Thyroid gland (tissue), 4 donors: ENCODE results near the gene NUDT16. TPM values are rescaled to one million over a fixed set of nuclear protein-coding genes. Genes with fewer than 3 reads are reported as not detected.

Experiments
- DNase-seq, 2 donors: peaks; one replicate each; pipeline ENCODE4 v3.0.0-alpha.2; 2019
- H3K27ac ChIP-seq, 3 donors: fragments of 200-600 bp; sonication (generic); 1 replicate in 2 of 3; 2 replicates in 1 of 3; pipeline ENCODE4 v1.5.1; 2016 to 2019; ENCODE audit warnings: mild to moderate bottlenecking in 1 of 3, moderate library complexity in 1 of 3
- H3K27me3 ChIP-seq: fragments of 200-600 bp; sonication (generic); one replicate; pipeline ENCODE4 v1.5.1; 2019
- H3K36me3 ChIP-seq, 2 donors: fragments of 200-600 bp; sonication (generic); one replicate each; pipeline ENCODE4 v1.5.1; 2016 to 2019
- H3K4me1 ChIP-seq, 2 donors: fragments of 200-600 bp; sonication (generic); one replicate each; pipeline ENCODE4 v1.5.1; 2017 to 2019
- H3K4me3 ChIP-seq, 3 donors: fragments of 200-600 bp; sonication (generic); replicated peaks in 1 of 3; 1 replicate in 2 of 3; 2 replicates in 1 of 3; pipeline ENCODE4 v1.5.1; 2016; ENCODE audit warnings: mild to moderate bottlenecking in 1 of 3
- H3K9me3 ChIP-seq: fragments of 200-600 bp; sonication (generic); one replicate; pipeline ENCODE4 v1.5.1; 2017
- POLR2A ChIP-seq, 2 donors: fragments of 450-650 bp; IDR thresholded peaks; one replicate each; pipeline ENCODE4 v1.6.1; 2017; ENCODE audit warnings: antibody characterized with exemption in 2 of 2, mild to moderate bottlenecking in 2 of 2, moderate library complexity in 1 of 2
- WGBS, 2 donors: methylation state at CpG; one replicate each; pipeline ENCODE4 v1.1.5; 2017; 5-methylcytosine and 5-hydroxymethylcytosine counted together
- intact Hi-C: fragments of 100-400 bp; cut with DNase I; formaldehyde crosslinking; loops from one replicate; pipeline ENCODE4 v1.15.1; 2023
- total RNA-seq, 4 donors: library from RNA; depleted of rRNA; stranded (reverse); fragments of >200 nt; gene quantifications; one replicate each; pipeline ENCODE4 v1.2.3, GENCODE V29; 2016
- TF ChIP-seq, protein P1 (sequence below), 6 experiments: fragments of 200-600 bp in 3 of 6; fragments of 450-650 bp in 3 of 6; sonication (generic) in 3 of 6; IDR thresholded peaks; one replicate each; pipeline ENCODE4 v1.5.1; 2016 to 2019; ENCODE audit warnings: antibody characterized with exemption in 6 of 6, mild to moderate bottlenecking in 2 of 6, inconsistent platforms in 1 of 6, moderate library complexity in 1 of 6

Gene NUDT16
- total RNA-seq, 4 donors from 2014 or later = 30.7 to 37.5 (median 34.4) TPM

- TF ChIP-seq, protein P1, sequence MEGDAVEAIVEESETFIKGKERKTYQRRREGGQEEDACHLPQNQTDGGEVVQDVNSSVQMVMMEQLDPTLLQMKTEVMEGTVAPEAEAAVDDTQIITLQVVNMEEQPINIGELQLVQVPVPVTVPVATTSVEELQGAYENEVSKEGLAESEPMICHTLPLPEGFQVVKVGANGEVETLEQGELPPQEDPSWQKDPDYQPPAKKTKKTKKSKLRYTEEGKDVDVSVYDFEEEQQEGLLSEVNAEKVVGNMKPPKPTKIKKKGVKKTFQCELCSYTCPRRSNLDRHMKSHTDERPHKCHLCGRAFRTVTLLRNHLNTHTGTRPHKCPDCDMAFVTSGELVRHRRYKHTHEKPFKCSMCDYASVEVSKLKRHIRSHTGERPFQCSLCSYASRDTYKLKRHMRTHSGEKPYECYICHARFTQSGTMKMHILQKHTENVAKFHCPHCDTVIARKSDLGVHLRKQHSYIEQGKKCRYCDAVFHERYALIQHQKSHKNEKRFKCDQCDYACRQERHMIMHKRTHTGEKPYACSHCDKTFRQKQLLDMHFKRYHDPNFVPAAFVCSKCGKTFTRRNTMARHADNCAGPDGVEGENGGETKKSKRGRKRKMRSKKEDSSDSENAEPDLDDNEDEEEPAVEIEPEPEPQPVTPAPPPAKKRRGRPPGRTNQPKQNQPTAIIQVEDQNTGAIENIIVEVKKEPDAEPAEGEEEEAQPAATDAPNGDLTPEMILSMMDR (IDR thresholded peaks at IDR 0.05) = no peak
- no peak for TF ChIP-seq POLR2A (IDR thresholded peaks at IDR 0.05)
- DNase-seq = no peak
- Histone ChIP-seq H3K27ac (no peak overlapping the region), H3K27me3 (no peaks in the 10 kb centered on the region), H3K4me1 (no peaks in the 10 kb centered on the region), H3K4me3 (no peak overlapping the region), H3K9me3 (no peaks in the 10 kb centered on the region), H3K36me3 (no peaks in the 10 kb centered on the region)
- intact Hi-C loops = no loop called here
- WGBS, 2 donors = 75 to 81% methylated on average over 6 of the region's 6 CpGs
These were observed 20.9 kb downstream of the NUDT16 start for GRCh38 chr3:131402391-131403039.

GRCh38 chr3:131403216-131403895, 21.8 kb downstream of the NUDT16 start:
- H3K27me3 ChIP-seq = no peaks in the 10 kb centered on the region
- H3K27ac ChIP-seq = no peak overlapping the region
- no peaks in the 10 kb centered on the region for H3K9me3 ChIP-seq
- 81 to 88% methylated on average over 3 of the region's 3 CpGs for WGBS, 2 donors
- no peak for DNase-seq
- no peaks in the 10 kb centered on the region for H3K36me3 ChIP-seq
- intact Hi-C loops = no loop called here
- H3K4me3 ChIP-seq = no peak overlapping the region
- TF ChIP-seq, protein P1 (IDR thresholded peaks at IDR 0.05) = no peak
- TF ChIP-seq POLR2A (IDR thresholded peaks at IDR 0.05) = no peak
- no peaks in the 10 kb centered on the region for H3K4me1 ChIP-seq

- H3K4me3 ChIP-seq = no peak overlapping the region
- TF ChIP-seq POLR2A (IDR thresholded peaks at IDR 0.05) = no peak
- no peak overlapping the region for H3K27ac ChIP-seq
- no peak for DNase-seq
- H3K27me3 ChIP-seq = no peaks in the 10 kb centered on the region
- H3K36me3 ChIP-seq = no peaks in the 10 kb centered on the region
- no peaks in the 10 kb centered on the region for H3K9me3 ChIP-seq
- intact Hi-C loops = no loop called here
- H3K4me1 ChIP-seq = no peaks in the 10 kb centered on the region
- 84 to 88% methylated on average over 1 of the region's 1 CpG for WGBS, 2 donors
These were observed 23.8 kb downstream of the NUDT16 start for GRCh38 chr3:131405411-131405810.

DNA sequence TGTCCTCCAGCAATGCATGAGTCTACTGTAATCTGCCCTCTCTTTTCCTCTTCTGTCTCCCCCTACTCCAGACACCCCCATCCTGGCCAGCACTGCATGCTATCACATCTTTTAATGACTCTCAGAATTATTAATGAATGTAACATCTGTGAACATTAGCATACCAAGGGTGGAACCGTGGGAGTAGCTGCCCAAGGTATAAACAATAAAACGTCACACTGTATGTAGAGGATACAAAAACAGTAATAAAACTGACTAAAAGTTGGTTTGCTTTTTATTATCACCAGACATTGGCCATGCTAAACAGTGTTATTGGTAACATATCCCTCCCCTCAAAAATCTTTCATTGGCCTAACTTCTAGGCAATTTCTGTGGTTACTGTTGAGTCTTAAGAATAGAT, 24.7 kb downstream of the NUDT16 start:
- TF ChIP-seq, protein P1 (IDR thresholded peaks at IDR 0.05) = no peak
- no peak for TF ChIP-seq POLR2A (IDR thresholded peaks at IDR 0.05)
- DNase-seq = no peak
- 71 to 78% methylated on average over 2 of the region's 2 CpGs for WGBS, 2 donors
- Histone ChIP-seq H3K36me3 (no peaks in the 10 kb centered on the region), H3K27ac (no peak overlapping the region), H3K4me3 (no peak overlapping the region), H3K9me3 (no peaks in the 10 kb centered on the region), H3K4me1 (no peaks in the 10 kb centered on the region), H3K27me3 (no peaks in the 10 kb centered on the region)
- intact Hi-C loops = no loop called here

DNA sequence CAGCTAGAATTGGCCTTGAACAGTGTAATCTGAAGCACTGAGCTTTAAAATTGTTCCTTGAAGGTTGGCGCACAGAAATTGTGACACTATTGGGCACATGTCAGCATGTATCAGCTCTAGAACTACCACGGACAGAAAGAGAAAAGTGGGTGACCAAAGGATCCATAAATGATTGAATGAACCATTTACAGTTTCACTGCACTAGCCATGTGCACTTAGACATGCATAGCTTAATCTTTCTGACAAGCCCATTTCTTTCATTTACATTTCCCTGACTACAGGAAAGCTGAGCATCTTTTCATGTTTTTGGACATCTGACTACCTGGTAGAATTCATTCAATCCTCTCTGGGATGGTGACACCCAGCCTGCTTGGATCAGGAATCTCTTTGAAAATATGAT, 36.2 kb downstream of the NUDT16 start:
- 91% methylated on average over 2 of the region's 2 CpGs for WGBS, 2 donors
- TF ChIP-seq, protein P1 (IDR thresholded peaks at IDR 0.05) = no peak
- TF ChIP-seq POLR2A (IDR thresholded peaks at IDR 0.05) = no peak

More for the DNA sequence above, 36.2 kb downstream of the NUDT16 start:
- H3K4me3 ChIP-seq = no peak overlapping the region
- H3K4me1 ChIP-seq = no peaks in the 10 kb centered on the region
- H3K9me3 ChIP-seq = no peaks in the 10 kb centered on the region
- H3K36me3 ChIP-seq = no peaks in the 10 kb centered on the region
- no peaks in the 10 kb centered on the region for H3K27me3 ChIP-seq
- H3K27ac ChIP-seq = no peak overlapping the region
- intact Hi-C loops = no loop called here
- DNase-seq = no peak
